Stimulated activated CD4-positive, alpha-beta T cell treated with anti-CD3 and anti-CD28 coated beads, Interleukin-1b, Interleukin-23, amount 100 ng/mL, for 24 hours (primary cell): ENCODE results near the gene MDC1.
"Not testable (repeated sequence)": the region's sequence is repeated elsewhere in the genome, so short reads cannot be mapped to it uniquely, and the experiment has no call there.

Source experiments
- DNase-seq, 4 experiments: peaks; one replicate each; pipeline ENCODE4 v3.0.0-alpha.2; 2020; ENCODE audit warnings: low read depth in 4 of 4, low spot score in 1 of 4

Gene MDC1

DNA sequence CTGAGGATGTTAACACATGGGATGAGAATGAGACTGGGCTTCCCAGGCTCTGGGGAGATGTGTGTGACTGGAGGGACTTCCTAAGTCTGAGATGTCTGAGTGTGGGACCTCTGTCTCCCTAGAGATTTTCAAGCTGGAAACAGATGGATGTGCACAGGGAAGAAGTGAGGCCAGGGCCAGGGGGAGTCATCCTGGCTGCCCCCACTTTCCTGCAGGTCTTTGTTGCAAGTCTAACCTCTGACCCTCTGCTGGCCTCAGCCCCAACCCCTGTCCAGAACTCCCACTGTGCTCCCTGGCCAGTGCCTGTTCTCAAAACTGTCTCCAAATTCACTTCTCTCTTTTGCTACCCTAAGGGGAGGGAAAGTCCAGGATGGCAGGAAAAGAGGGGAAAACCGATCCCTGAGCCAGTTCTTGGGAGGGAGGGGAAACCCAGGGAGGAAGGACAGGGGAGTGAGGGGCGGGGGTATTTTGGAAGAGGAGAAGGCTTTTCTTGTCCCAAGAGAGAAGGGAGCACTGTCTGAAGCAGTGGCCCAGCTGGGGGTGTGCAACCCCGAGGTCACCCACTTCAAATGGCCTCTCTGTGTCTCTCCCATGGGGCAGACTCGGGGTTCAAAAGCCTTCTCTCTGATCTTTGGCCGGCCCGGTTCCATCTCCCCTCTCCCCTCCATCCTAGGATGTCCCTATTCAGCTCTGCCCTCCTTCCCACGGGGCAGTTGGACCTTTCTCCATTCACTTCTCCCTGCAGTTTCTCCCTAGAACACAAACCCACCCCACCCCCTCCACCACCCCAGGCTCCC lies 33.7 kb downstream of the MDC1 start:
- no peak for DNase-seq

- peak in 3 of 4 experiments; percentile 63 to 81 (median 70) for DNase-seq
These were observed 34.7 kb downstream of the MDC1 start for GRCh38 chr6:30682143-30683117.

GRCh38 chr6:30681766-30682142 lies 35.3 kb downstream of the MDC1 start:
- no peak for DNase-seq

DNA sequence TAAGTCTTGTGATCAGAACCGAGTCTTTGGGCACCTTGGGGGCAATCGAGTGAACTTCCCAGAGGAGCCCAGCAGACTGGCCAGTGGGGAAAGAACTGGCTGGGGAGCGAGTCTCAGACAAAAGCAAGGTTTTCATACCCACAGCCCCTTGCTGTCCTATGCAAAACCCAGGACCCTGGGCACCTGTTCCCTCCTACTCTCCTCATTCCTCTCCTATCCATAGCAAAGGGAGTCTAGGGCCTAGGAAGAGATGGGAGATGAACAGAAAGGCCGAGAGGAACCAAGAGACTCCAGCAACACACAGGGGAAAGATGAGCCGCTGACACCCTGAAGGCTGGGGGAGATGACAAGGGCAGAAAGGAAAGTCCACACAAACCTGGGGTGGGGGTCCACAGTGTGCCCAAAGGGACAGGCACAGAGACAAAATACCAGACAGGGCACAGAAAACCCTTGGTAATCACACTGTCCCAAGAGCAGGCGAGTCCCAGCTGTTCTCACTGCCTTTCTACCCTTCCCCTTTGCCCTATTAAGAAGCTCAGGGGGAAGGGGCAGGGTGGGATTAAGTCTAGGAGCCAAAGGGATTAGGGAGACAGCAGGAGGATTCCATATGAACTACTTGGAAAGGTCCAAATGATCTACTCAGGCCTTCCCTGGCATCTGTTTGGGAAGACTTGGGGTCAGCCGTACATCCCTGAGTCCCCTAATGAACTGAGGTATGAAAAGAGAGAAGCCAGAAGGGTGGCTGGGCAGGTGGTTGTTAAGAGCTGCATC lies 37.1 kb downstream of the MDC1 start:
- no peak for DNase-seq

- DNase-seq, result peak; percentile 82 to 88 (median 86)
These were observed 37.9 kb downstream of the MDC1 start for GRCh38 chr6:30678964-30679726.

DNA sequence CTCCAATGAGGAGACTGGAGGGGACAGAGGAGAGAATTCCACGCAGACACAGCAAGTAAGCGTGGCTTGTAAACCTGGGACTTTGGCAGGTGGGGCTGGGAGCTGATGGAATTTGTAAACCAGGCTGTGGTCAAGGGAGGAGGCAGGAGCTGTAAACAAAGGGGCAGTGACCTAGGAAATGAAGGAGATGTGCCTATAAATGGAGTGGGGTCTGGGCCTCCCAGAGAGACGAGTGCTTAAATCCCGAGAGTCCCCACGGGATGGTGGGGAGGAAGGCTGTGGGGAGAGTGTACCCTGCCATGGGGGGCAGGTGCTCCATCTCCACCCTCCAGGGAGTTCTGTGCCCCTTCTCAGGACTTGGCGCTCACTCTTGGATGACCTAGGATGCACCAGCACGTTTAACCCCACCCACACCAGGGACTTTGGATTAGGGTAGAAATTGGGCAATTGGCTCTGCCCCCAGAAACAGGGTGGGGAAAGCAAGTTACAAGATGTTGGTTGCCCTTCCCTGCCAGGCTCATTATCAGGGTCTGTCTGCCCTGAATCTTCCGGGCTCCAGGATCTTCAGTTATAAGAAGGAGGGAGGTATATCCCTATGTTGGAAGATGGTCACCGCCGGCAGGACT lies 40.3 kb downstream of the MDC1 start:
- no peak for DNase-seq

DNA sequence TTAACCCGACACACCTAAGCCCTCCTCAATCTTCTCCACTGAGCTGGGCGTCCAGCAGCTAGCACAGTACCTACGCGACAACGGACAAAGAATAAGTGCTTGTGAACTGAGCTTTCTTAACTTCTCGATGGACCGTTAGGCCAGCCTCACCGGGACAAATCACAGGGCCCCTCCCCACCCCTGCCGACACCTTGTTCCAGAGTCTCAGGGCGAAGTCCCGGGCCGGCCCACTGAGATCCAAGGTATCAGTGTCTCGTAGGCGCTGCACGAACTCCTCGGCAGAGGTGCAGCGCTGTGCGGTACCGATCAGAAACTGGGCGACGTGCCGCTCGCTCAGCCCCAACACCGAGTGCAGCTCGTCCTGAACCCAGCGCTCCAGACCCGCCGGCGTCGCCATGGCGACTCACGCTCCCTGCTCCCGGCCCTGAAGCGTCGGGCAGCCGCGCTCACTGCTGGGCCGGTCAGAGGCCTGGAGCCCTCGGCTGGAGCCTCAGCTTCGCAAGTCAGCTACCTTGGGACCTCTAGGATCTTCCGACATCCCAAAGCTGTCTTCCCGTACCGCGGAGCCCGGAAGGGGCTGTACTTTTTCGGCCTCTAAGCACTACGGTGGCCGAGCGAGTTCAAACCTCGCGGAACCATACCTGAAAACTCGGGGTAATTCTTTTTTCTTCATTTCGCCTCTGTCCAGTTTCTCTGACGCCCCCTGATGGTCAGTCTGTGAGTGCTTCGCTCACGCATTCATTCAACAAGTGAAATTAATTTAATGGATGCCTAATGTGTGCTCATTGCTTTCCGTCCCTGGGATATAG lies 44.4 kb downstream of the MDC1 start, which contains the start of gene DHX16:
Gene DHX16, minus strand, starts transcription at position 562 of the 809 bp plus-strand sequence. Its CDS starts 165 bp downstream, at position 397.
- DNase-seq, result peak; percentile 73 to 88 (median 81)

DNA sequence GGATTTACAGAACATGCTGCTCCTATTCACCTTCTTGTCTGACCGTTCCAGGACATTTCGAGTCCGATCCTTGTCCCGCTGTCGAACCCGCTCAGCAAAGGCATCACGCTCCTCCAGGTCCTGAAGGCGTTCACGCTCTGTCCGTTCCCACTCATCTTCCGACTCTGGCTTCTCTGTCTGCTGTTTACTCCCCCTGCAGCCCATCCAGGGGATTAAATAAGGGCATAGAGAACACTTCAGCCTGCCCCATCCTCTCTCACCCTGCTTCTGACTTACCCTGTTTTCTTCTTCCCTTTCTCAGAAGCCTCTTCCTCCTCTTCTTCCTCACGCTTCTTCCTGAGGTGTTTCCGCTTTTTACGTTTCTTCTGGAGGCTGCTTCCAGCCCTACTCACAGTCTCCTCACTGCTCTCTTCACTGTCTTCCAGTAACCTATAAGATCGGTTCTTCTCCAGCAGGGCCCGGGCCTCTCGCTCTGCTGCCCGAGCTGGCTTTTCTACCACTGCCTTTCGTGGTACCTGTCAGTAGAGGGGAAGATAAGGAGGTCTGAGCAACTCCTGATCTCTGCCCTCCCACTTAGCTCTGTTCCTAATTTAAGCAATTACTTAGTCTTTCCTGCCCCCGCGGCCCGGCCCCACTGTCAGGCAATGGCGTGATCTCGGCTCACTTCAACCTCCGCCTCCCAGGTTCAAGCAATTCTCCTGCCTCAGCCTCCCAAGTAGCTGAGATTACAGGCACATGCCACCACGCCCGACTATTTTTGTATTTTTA lies 46.1 kb downstream of the MDC1 start:
- no peak for DNase-seq

DNA sequence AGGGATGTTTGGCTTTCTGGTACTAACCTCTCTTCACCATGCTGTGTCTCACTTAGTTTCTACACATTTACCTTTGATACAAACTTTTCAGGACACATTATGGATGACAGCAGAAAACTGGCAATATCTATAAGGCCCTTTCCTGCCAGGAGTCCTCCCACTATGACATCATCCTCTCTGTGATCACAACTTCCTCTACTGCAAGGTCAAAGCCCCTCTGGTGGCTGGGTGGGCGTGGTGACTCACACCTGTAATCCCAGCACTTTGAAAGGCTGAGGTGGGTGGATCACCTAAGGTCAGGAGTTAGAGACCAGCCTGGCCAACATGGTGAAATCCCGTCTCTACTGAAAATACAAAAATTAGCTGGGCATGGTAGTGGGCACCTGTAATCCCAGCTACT lies 50.8 kb downstream of the MDC1 start:
- not testable (repeated sequence) for DNase-seq

GRCh38 chr6:30664994-30665767 lies 51.9 kb downstream of the MDC1 start:
- no peak for DNase-seq

- DNase-seq, result not testable (repeated sequence)
These were observed 59.2 kb downstream of the MDC1 start for GRCh38 chr6:30657922-30658321.

GRCh38 chr6:30657454-30657853 lies 59.6 kb downstream of the MDC1 start:
- no peak for DNase-seq

DNA sequence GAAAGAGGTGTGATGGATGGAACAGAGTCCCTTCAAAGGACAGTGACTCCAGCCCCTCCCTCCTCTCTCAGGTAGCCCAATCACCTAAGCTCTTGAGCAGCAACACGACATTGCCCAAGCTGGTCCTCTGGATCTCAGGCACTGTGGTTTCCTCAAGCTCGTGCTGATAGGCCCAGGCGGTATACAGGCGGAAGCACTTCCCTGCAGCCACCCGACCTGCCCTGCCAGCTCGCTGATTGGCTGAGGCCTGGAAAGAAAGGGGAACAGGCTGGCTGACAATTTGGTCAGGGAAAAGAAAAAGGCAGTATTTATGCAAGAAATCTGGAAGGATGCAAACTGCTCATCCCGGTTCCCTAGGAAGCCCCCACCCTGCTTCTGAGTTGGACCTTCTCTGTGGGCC lies 60.6 kb downstream of the MDC1 start:
- no peak for DNase-seq

DNA sequence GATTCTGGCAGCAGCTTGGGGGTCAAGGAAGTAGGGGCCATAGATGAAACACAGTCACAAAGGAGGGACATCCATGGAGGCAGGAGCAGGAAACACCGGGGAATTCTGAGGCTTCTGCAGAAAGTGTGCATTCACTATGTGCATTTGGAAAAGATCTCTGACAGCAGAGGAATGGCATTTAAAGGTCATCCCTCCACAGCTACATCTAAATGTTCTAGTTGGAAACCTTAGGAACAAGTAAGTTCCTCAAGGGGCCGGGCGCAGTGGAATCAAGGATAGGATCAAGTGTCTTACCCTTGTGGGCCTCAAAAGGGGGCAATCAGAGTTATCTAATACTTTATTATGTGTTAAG lies 61.4 kb downstream of the MDC1 start:
- DNase-seq, result no peak

DNA sequence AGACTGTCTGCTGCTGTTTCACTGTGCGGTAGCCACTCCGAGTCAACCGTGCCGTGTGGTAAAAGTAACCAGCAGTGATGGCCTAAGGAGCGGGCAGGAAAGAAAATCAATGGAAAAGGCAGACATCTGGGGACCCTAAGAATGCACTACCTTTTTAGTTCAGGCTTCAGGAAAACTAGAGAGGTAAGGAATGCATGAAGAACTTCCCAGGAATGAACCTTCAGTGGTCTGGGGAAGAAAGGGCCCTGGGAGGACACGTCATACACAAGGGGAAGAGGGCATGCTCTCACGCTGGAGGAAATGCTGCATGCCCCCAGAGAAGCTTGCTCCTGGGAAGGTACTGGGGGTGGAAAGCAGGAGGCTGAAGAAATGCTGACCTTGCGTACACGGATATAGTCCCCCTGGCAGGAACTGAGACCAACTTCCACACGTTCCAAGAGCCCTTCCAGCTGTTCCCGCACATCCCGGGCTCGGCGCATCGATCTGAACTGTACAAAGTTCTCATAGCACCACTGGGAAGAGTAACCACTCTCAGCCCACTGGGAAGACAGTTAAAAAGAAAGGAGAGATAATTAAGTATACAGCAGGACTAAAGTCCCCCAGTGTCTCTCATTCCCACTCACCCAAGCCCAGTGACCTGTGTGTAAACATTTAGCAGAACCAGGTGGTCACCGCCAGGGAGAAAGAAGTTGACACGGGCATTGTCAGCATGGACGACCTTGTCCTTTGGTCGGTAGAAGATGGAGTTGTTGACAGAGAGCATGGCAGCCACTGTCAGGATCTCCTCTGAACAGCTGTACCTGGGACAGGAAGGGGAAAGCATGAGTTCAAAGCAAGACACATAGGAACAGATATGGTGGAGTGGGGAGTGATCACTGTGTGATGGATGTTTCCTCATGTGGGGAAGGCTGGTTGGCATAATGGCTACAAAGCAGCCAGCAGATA lies 62.0 kb downstream of the MDC1 start:
- DNase-seq, result no peak

DNA sequence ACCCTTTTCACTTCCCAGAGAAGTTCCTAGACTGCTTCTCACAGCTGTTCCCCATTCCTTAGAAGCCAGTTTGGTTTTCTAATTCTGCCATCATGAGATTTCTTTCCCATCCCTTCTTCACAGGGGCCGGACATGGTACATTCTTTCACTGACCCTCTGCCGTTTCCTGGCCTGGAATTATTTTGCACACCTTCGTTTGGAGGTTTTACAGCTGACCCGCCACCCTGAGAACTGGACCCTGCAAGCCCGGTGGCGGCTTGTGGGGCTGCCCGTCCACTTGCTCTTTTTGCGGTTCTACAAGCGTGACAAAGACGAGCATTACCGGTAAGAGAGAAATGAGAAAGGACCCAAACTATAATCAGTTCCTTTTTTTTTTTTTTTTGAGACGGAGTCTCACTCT lies 65.9 kb downstream of the MDC1 start:
- DNase-seq, result no peak
